A172 (cell line): ENCODE data around the gene LILRB3. TPM values are rescaled to one million over a fixed set of nuclear protein-coding genes. Genes with fewer than 3 reads are reported as not detected.
"Not testable (repeated sequence)": the region's sequence is repeated elsewhere in the genome, so short reads cannot be mapped to it uniquely, and the experiment has no call there.

Experiments
- DNase-seq: peaks from one replicate; pipeline ENCODE4 v3.0.0-alpha.2; 2015; ENCODE audit warnings: low spot score
- total RNA-seq: library from RNA; depleted of rRNA; stranded (reverse); fragments of >200 nt; shearing (Covaris generic); gene quantifications from 2 replicates; pipeline ENCODE4 v1.2.3, GENCODE V29; 2014; rRNA removed

LILRB3 gene
- total RNA-seq: not detected in 2 replicates

DNA sequence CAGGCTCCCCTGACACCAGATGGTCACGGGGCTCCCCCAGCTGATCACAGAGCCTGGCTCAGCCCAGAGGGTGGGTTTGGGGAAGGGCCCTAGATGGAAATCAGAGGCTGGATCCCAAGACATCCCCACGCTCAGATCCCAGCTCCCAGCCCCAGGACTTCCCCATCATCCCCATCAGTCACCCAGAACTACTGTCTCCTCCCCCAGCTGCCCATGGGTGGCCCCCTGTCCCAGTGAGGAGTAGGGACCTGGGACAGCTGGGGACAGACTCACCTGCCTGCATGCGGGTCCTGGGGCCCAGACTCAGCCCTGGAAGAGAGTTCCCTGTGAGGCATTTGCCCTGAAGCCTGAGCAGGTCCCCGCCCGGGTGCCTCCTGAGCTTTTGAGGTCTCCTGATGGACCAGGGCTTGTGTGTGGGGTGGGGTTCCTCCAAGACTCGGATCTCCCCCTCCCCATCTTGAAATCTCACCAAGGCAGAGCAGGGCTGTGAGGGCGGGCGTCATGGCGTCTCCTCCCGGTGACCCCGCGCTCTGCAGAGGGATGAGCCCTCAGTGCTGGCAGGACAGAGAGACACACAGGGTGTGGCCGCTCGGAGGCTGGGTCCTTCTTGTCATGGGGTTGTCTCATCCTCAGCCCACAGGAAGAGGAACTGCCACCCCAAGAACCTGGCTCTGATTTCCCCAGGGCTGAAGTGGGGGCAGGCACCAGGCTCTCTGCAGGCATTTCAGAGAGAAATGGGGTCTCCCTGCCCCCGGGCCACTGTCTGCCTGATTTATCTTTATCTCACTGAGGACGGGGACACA is at the start of gene LILRB3:
Gene LILRB3 (minus strand): TSS at position 534 of the 803 bp plus-strand sequence. CDS start 31 bp downstream, at position 503.
- not testable (repeated sequence) for DNase-seq

DNA sequence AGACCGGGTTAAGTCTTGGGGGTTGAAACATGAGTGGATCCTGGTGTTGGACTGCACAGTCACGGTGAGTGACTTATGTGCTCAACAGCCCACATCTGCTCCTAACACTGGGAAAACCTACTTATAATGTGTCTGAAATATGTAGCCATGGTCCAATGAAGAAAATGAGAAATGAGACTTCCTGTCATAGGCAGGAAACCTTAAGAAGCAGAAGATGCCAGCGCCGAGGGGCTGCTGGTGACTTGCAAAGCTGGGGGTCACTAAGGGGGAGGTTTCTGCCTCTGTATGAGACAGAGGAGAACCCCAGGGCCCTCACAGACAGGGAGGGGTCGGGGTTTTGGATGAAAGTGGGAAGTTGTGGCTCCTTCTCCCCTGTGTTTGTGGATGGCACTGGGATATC is 49.4 kb upstream of the LILRB3 start:
- not testable (repeated sequence) for DNase-seq

DNA sequence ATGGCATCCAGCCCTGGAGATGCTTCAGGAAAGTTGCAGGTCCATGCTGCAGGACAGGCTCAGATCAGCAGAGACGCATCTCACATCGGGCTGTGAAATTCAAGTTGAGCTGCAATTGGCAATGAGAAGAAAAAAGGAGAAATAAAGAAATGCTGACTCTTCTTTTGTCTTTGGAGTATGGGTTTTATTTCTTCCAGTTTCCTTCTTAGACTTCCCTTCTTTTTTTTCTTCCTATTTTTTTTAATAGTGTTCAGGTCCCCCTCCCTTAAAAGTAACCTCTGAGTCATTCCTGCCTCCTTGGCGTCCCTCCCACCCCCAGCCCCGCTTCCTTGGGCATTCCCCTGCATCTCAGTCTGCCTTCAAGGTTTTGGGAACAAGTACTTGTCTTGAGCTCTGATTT is 48.8 kb upstream of the LILRB3 start:
- not testable (repeated sequence) for DNase-seq

DNA sequence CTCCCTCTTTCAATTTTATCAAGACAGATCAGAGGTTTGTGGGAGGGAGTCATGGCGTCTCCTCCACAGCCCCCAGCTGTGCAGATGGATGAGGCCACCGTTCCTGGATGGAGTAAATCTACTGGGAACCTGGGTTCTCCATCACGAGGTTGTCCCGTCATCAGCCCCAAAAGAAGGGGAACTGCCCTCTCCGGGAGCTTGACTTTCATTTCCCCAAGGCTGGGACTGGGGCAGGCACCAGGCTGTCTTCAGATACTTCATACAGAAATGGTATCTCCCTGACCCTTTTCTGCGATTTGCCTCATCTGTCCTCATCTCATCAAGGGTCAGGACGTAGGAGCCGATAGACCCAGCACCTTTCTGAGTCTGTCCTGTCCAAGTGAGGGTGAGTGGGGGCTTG is 48.3 kb upstream of the LILRB3 start:
- no peak for DNase-seq

GRCh38 chr19:54268936-54269335 is 46.1 kb upstream of the LILRB3 start:
- no peak for DNase-seq

- DNase-seq: peak; percentile 83
These were observed 43.3 kb upstream of the LILRB3 start for GRCh38 chr19:54266133-54266532.

DNA sequence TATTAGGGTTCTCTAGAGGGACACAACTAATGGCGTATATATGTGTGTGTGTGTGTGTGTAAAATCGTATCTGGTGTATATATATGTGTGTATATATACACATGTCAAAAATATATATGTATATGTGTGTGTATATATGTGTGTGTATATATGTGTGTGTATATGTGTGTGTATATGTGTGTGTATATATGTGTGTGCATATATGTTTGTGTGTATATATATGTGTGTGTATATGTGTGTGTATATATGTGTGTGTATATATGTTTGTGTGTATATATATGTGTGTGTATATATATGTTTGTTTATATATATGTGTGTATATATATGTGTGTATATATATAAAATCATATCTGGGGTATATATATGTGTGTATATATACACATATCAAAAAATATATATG is 39.7 kb upstream of the LILRB3 start:
- DNase-seq: no peak

DNA sequence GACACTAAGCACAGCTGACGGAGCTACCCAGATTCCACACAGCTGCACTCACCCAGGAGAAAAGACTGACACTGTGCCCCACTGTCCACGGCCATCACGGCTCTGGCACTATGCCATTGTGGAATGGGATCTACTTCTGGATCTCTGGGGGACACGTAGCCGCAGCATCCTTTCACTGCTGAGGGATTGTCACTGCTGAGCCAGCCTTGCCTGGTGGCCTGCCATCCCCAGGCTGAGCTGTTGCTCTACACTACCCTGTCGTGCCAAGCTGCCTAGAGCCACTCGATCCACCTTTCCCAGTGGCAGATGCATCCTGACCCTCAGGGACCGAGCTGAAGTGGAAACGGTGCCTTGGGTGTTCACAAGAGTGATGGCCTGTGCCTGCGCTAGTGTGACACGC is 39.3 kb upstream of the LILRB3 start:
- DNase-seq: no peak

DNA sequence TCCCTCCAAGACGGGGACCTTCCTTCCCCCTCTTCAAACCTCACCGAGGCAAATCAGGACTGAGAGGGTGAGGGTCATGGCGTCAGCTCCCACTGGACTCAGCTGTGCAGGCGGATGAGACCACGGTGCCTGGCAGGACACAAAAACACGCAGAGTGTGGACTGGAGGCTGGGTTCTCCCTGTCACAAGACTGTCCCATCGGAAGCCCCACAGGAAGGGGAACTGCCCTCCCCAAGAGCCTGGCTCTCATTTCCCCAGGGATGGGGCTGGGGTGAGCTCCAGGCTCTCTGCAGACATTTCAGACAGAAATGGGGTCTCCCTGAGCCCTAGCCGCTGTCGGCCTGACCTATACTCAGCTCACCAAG is 34.3 kb upstream of the LILRB3 start, which contains the start of gene LILRB5:
Gene LILRB5 (minus strand): TSS at position 158 of the 365 bp plus-strand sequence. CDS start 80 bp downstream, at position 78.
- no peak for DNase-seq

DNA sequence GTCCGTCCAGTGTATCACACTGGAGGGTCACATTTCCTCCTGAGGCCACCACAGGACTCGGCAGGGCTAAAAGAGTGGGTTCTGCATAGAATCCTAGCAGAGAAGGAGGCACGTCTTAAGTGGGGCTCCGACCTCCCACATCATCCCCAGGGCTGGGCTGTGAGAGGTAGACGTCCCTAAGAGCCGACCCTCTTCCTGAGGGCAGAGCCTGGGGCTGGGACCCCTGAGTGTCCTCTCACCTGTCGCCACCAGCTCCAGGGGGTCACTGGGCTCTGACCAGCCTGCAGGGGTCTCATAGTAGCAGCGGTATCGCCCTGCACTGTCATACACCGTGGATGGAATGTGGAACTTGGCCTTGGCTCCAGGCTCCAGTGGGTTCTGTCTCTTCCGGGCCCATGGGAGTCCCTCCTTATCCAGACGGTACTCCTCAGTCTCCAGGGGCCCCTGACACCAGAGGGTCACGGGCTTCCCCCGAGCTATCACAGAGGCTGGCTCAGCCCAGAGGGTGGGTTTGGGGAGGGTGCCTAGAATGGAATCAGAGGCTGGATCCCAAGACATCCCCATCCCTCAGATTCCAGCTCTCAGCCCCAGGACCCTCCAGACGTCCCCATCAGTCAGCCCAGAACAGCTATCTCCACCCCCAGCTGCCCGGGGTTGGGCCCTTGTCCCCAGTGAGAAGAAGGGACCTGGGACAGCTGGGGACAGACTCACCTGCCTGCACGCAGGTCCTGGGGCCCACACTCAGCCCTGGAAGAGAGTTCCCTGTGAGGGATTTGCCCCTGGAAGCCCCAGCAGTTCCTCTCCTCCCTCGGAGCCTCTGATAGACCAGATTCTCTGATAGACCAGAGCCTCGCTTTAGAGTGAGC is 33.7 kb upstream of the LILRB3 start:
- no peak for DNase-seq

- DNase-seq: no peak
These were observed 32.4 kb upstream of the LILRB3 start for GRCh38 chr19:54255105-54255775.

DNA sequence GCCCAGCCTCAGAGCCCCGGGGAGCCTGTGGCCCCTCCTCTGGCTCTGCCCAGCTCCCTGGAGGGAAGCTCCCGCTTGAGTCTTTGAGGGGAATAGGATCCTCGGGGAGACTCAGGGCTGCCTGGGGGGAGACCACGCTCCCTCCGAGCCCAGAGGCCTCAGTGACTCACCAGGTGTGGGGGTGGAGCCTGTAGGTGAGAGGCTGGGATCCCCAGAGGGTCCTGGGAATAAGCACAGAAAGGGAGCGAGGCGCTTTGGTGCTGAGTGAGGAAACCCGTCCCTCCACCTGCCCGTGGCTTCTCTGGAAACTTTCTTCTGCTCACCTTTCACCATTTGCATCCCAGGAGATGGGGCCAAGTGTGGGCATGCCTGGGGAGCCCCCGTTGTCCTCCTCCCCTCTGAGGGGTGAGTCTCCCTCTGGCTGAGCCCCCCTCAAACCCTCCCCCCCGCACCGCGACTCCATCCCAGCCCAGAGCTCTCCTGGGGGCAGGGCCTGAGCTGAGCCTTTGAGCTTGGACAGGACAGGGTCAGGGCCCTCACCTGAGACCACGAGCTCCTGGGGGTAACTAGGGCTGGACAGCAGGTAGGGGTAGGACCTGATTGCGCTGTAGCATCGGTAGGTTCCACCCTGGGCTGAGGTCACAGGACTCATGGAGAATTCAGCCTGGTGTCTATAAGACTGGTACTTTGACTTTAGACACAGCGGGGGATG is 31.5 kb upstream of the LILRB3 start:
- DNase-seq: no peak

DNA sequence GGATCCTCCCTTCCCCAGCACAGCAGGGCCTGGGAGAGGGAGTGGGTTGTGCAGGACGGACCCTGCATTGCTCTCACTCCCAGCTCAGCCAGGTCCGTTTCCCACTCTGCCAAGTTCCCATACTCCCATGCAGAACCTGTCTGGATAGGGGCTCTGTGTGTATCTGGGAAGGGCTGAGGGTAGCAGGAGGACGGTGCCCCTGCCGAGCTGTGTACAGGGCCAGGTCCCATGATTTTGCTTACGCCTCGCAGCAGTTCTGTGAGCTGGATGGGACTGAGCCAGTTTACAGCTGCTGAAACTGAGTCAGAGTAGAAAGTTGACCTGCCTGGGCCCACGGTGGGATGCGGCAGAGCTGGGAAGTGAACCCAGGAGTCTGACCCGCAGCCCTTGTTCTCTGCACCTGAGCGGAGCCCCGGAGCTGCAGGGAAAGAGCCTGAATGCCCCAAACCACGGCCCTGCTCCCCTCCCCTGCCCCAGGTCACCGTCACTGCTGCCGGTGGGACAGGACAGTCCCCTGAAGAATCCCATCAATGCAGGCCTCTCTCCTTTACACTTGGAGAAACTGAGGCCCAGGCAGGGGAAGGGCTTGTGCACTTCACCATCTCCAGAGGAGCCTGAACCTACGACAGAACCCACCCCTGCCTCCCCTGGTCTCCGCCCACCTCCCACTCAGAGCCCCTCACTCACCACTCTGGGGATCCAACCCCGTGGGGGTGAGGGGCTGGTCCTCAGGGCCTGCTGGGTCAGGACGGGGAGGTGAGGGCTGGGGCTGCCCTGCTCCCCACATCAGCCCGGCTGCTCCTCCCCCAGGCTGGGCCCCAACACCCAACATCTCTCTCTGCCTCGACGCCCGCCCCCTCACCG is 30.8 kb upstream of the LILRB3 start:
- no peak for DNase-seq

GRCh38 chr19:54252845-54253244 is 30.0 kb upstream of the LILRB3 start:
- DNase-seq: no peak

- DNase-seq: no peak
These were observed 29.4 kb upstream of the LILRB3 start for GRCh38 chr19:54252243-54252642.

GRCh38 chr19:54248016-54248601 is 25.3 kb upstream of the LILRB3 start:
- DNase-seq: peak; percentile 57

GRCh38 chr19:54247106-54247930 is 24.5 kb upstream of the LILRB3 start:
- no peak for DNase-seq

- DNase-seq: no peak
These were observed 23.1 kb upstream of the LILRB3 start for GRCh38 chr19:54245936-54246335.

DNA sequence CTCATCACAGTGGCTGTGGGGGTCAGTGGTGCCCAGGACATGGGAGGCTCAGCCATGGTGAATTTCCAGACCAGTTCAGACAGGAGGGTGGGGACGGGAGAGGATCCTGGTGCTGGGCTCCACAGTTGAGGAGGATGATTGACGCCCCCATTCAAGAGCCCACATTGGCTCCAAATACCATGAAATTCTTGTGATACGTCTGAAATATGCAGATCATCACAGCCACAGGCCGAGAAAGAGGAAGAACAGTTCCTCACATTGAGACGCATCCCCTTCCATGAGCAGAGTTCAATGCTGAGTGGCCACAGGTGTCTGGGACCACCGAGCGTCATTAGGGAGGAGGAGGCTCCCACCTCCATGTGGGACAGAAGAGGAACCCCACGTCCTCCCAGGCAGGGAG is 21.0 kb upstream of the LILRB3 start:
- DNase-seq: not testable (repeated sequence)
